ENCODE measurements around the gene MIER1.
A peak's percentile ranks its signal among the peaks of the same experiment; 100 is the strongest.

The MIER1 gene

GRCh38 chr1:67013573-67013972 is 88.8 kb downstream of the MIER1 start:
- DNase-seq: peak; percentile 6
- Histone ChIP-seq H3K79me2 (ENCODE audit: control insufficient read depth, insufficient read depth, low read length) (no peaks in the 10 kb centered on the region), H3K56ac (ENCODE audit: low read length) (no peak overlapping the region), H3K4me1 (ENCODE audit: control insufficient read depth, low read depth, low read length) (no peaks in the 10 kb centered on the region), H2BK15ac (replicated peaks; ENCODE audit: low read depth) (no peak overlapping the region), H3K9ac (ENCODE audit: low read length) (no peak overlapping the region), H3K36me3 (ENCODE audit: control insufficient read depth, insufficient read depth, low read length) (peaks cover under 1% of the 10 kb centered on the region), H3K4ac (ENCODE audit: low read depth, low read length) (no peak overlapping the region), H4K8ac (ENCODE audit: low read depth, low read length) (no peak overlapping the region), H3K27ac (ENCODE audit: low read depth, low read length) (no peak overlapping the region), H3K18ac (ENCODE audit: low read length) (no peak overlapping the region), H2AK5ac (ENCODE audit: low read length) (no peak overlapping the region), H2BK5ac (ENCODE audit: low read length) (no peak overlapping the region), H2BK120ac (ENCODE audit: low read depth, low read length) (no peak overlapping the region), H3K4me2 (ENCODE audit: low read length) (no peak overlapping the region), H4K5ac (ENCODE audit: low read length) (no peak overlapping the region), H3K4me3 (ENCODE audit: low read length) (no peak overlapping the region), H3K23ac (ENCODE audit: low read length) (no peak overlapping the region), H3K79me1 (ENCODE audit: low read length) (no peaks in the 10 kb centered on the region), H3K27me3 (ENCODE audit: insufficient read depth, low read length, poor library complexity) (no peaks in the 10 kb centered on the region)
- no CpG with 5 or more reads among the region's 2 CpGs for WGBS (ENCODE audit: extremely low coverage, insufficient coverage, low lambda C conversion rate)

DNA sequence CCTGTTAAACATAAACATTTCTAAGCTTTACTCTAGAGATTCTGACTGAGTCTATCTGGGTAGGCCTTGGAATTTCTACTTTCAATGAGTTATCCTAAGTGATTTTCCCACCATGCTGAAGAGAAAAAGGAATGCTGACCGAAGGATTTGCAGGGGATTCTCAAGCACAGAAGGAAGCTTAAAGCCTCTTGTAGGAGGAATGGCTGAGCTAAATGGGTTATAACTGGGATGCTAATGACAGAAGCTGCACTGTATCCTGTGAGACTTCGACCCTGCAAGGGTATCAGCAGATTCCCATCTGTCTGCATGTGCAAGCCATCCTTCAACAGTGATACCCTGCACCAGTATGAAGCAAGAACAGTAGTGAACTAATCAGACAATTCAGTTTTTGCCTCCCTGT is 93.8 kb downstream of the MIER1 start:
- Histone ChIP-seq H3K36me3 (ENCODE audit: control insufficient read depth, insufficient read depth, low read length) (peaks cover 1% of the 10 kb centered on the region), H3K23ac (ENCODE audit: low read length) (no peak overlapping the region), H3K27ac (ENCODE audit: low read depth, low read length) (no peak overlapping the region), H3K9ac (ENCODE audit: low read length) (no peak overlapping the region), H3K27me3 (ENCODE audit: insufficient read depth, low read length, poor library complexity) (no peaks in the 10 kb centered on the region), H2BK120ac (ENCODE audit: low read depth, low read length) (no peak overlapping the region), H3K4me1 (ENCODE audit: control insufficient read depth, low read depth, low read length) (peaks cover 6% of the 10 kb centered on the region), H3K4me3 (ENCODE audit: low read length) (no peak overlapping the region), H2BK15ac (replicated peaks; ENCODE audit: low read depth) (no peak overlapping the region), H3K56ac (ENCODE audit: low read length) (no peak overlapping the region), H3K79me2 (ENCODE audit: control insufficient read depth, insufficient read depth, low read length) (no peaks in the 10 kb centered on the region), H3K4ac (ENCODE audit: low read depth, low read length) (no peak overlapping the region), H3K79me1 (ENCODE audit: low read length) (no peaks in the 10 kb centered on the region), H4K5ac (ENCODE audit: low read length) (no peak overlapping the region), H4K8ac (ENCODE audit: low read depth, low read length) (no peak overlapping the region), H3K18ac (ENCODE audit: low read length) (no peak overlapping the region), H3K4me2 (ENCODE audit: low read length) (no peak overlapping the region), H2BK5ac (ENCODE audit: low read length) (no peak overlapping the region), H2AK5ac (ENCODE audit: low read length) (no peak overlapping the region)
- WGBS (ENCODE audit: extremely low coverage, insufficient coverage, low lambda C conversion rate): no CpG with 5 or more reads among the region's 2 CpGs
- peak; percentile 42 for DNase-seq

- Histone ChIP-seq H3K27ac (ENCODE audit: low read depth, low read length) (peak overlapping the region; percentile 70), H2BK15ac (replicated peaks; ENCODE audit: low read depth) (no peak overlapping the region), H3K18ac (ENCODE audit: low read length) (no peak overlapping the region), H3K23ac (ENCODE audit: low read length) (no peak overlapping the region), H2AK5ac (ENCODE audit: low read length) (no peak overlapping the region), H2BK5ac (ENCODE audit: low read length) (no peak overlapping the region), H3K4me2 (ENCODE audit: low read length) (no peak overlapping the region), H3K4me3 (ENCODE audit: low read length) (no peak overlapping the region), H3K56ac (ENCODE audit: low read length) (no peak overlapping the region), H3K79me2 (ENCODE audit: control insufficient read depth, insufficient read depth, low read length) (no peaks in the 10 kb centered on the region), H3K27me3 (ENCODE audit: insufficient read depth, low read length, poor library complexity) (no peaks in the 10 kb centered on the region), H2BK120ac (ENCODE audit: low read depth, low read length) (no peak overlapping the region), H4K5ac (ENCODE audit: low read length) (no peak overlapping the region), H3K4ac (ENCODE audit: low read depth, low read length) (no peak overlapping the region), H3K36me3 (ENCODE audit: control insufficient read depth, insufficient read depth, low read length) (peaks cover 1% of the 10 kb centered on the region), H3K79me1 (ENCODE audit: low read length) (no peaks in the 10 kb centered on the region), H4K8ac (ENCODE audit: low read depth, low read length) (no peak overlapping the region), H3K9ac (ENCODE audit: low read length) (no peak overlapping the region), H3K4me1 (ENCODE audit: control insufficient read depth, low read depth, low read length) (peaks cover 6% of the 10 kb centered on the region)
- DNase-seq: peak; percentile 69
- no CpG with 5 or more reads among the region's 4 CpGs for WGBS (ENCODE audit: extremely low coverage, insufficient coverage, low lambda C conversion rate)
These were observed 94.3 kb downstream of the MIER1 start for GRCh38 chr1:67019121-67019520.

DNA sequence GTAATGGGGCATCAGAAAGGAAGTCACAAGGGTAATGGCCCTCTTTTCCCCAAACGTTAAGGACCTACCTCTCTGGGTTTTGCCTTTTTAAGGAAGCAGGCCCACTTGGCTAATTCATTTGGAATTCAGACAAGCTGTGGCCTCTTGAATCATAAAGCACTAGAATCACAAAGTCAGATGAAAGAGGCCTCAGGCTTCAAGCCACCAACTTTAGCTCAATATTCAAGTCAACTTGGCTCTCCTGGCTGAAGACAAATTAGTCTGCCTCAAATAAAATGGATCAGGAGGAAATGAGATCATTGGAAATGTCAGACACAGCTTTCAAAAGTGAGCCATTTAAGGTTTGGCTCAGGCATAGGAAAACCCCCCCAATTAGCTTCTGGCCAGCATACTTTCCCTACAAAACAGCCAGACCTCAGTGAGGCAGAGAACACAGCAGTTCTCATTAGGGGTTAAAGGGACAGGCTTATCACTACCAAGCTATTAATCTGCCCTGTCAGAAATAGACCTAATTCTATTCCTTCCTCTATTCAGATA is 94.9 kb downstream of the MIER1 start:
- Histone ChIP-seq H2BK15ac (replicated peaks; ENCODE audit: low read depth) (no peak overlapping the region), H4K5ac (ENCODE audit: low read length) (no peak overlapping the region), H3K9ac (ENCODE audit: low read length) (no peak overlapping the region), H3K4me3 (ENCODE audit: low read length) (no peak overlapping the region), H3K79me1 (ENCODE audit: low read length) (no peaks in the 10 kb centered on the region), H3K56ac (ENCODE audit: low read length) (no peak overlapping the region), H2AK5ac (ENCODE audit: low read length) (no peak overlapping the region), H3K4me2 (ENCODE audit: low read length) (no peak overlapping the region), H3K4ac (ENCODE audit: low read depth, low read length) (no peak overlapping the region), H2BK5ac (ENCODE audit: low read length) (no peak overlapping the region), H3K23ac (ENCODE audit: low read length) (no peak overlapping the region), H3K79me2 (ENCODE audit: control insufficient read depth, insufficient read depth, low read length) (no peaks in the 10 kb centered on the region), H2BK120ac (ENCODE audit: low read depth, low read length) (no peak overlapping the region), H3K18ac (ENCODE audit: low read length) (no peak overlapping the region), H4K8ac (ENCODE audit: low read depth, low read length) (no peak overlapping the region), H3K27ac (ENCODE audit: low read depth, low read length) (peak overlapping the region; percentile 70), H3K36me3 (ENCODE audit: control insufficient read depth, insufficient read depth, low read length) (peaks cover 1% of the 10 kb centered on the region), H3K4me1 (ENCODE audit: control insufficient read depth, low read depth, low read length) (peaks cover 6% of the 10 kb centered on the region), H3K27me3 (ENCODE audit: insufficient read depth, low read length, poor library complexity) (no peaks in the 10 kb centered on the region)
- no CpG with 5 or more reads among the region's 1 CpG for WGBS (ENCODE audit: extremely low coverage, insufficient coverage, low lambda C conversion rate)
- peak; percentile 80 for DNase-seq

DNA sequence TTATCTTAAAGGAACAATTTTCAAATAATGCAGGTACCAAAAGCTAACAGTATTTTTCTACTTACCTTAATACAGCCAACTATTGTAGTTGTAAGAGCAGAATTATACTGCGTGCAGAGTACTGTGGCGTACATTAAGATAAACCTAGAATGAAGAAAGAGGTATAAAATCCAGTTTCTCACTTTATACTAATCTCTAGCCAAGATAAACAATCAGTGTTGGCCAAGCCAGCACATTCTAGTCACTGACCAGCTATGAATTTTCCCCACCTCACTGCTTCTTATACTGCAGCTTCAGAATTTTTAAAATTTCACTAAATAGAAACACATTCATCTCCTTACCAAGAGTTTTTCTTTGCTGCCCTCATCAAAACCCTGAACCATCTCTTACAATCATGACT is 95.5 kb downstream of the MIER1 start:
- Histone ChIP-seq H3K23ac (ENCODE audit: low read length) (no peak overlapping the region), H4K8ac (ENCODE audit: low read depth, low read length) (no peak overlapping the region), H3K4me3 (ENCODE audit: low read length) (no peak overlapping the region), H3K4me1 (ENCODE audit: control insufficient read depth, low read depth, low read length) (peaks cover 6% of the 10 kb centered on the region), H2BK5ac (ENCODE audit: low read length) (no peak overlapping the region), H2AK5ac (ENCODE audit: low read length) (no peak overlapping the region), H3K4me2 (ENCODE audit: low read length) (no peak overlapping the region), H3K79me2 (ENCODE audit: control insufficient read depth, insufficient read depth, low read length) (no peaks in the 10 kb centered on the region), H2BK15ac (replicated peaks; ENCODE audit: low read depth) (no peak overlapping the region), H3K27me3 (ENCODE audit: insufficient read depth, low read length, poor library complexity) (no peaks in the 10 kb centered on the region), H3K4ac (ENCODE audit: low read depth, low read length) (no peak overlapping the region), H3K27ac (ENCODE audit: low read depth, low read length) (peak overlapping the region; percentile 70), H2BK120ac (ENCODE audit: low read depth, low read length) (no peak overlapping the region), H4K5ac (ENCODE audit: low read length) (no peak overlapping the region), H3K79me1 (ENCODE audit: low read length) (no peaks in the 10 kb centered on the region), H3K56ac (ENCODE audit: low read length) (no peak overlapping the region), H3K36me3 (ENCODE audit: control insufficient read depth, insufficient read depth, low read length) (peaks cover 1% of the 10 kb centered on the region), H3K9ac (ENCODE audit: low read length) (no peak overlapping the region), H3K18ac (ENCODE audit: low read length) (no peak overlapping the region)
- DNase-seq: no peak
- WGBS (ENCODE audit: extremely low coverage, insufficient coverage, low lambda C conversion rate): no CpG with 5 or more reads among the region's 2 CpGs

DNA sequence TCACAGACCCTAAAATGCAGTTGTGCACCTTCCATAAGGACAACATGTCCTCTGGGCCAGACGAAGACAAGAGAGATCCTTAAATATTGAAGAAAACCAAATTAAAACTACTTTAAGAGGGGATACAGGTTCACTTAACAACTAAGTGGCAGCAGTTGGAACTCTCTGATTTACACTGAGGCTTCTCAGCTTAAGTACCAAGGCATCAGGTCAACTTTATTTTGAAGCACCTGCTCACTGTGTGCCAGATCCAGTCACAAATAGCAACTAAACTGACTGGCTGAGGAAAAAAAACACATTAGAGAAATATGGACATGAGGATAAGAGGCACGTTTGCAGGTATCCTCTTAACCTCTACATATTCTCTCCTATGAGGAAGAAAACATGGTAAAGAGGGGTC is 96.0 kb downstream of the MIER1 start:
- WGBS (ENCODE audit: extremely low coverage, insufficient coverage, low lambda C conversion rate): no CpG with 5 or more reads among the region's 2 CpGs
- Histone ChIP-seq H2AK5ac (ENCODE audit: low read length) (no peak overlapping the region), H3K27ac (ENCODE audit: low read depth, low read length) (peak overlapping the region; percentile 37), H3K18ac (ENCODE audit: low read length) (no peak overlapping the region), H4K8ac (ENCODE audit: low read depth, low read length) (no peak overlapping the region), H3K79me2 (ENCODE audit: control insufficient read depth, insufficient read depth, low read length) (no peaks in the 10 kb centered on the region), H3K23ac (ENCODE audit: low read length) (no peak overlapping the region), H3K4me2 (ENCODE audit: low read length) (no peak overlapping the region), H2BK5ac (ENCODE audit: low read length) (no peak overlapping the region), H3K9ac (ENCODE audit: low read length) (no peak overlapping the region), H3K56ac (ENCODE audit: low read length) (no peak overlapping the region), H3K79me1 (ENCODE audit: low read length) (no peaks in the 10 kb centered on the region), H3K4ac (ENCODE audit: low read depth, low read length) (no peak overlapping the region), H3K27me3 (ENCODE audit: insufficient read depth, low read length, poor library complexity) (no peaks in the 10 kb centered on the region), H2BK120ac (ENCODE audit: low read depth, low read length) (no peak overlapping the region), H3K4me3 (ENCODE audit: low read length) (no peak overlapping the region), H3K36me3 (ENCODE audit: control insufficient read depth, insufficient read depth, low read length) (peaks cover 1% of the 10 kb centered on the region), H3K4me1 (ENCODE audit: control insufficient read depth, low read depth, low read length) (peaks cover 6% of the 10 kb centered on the region), H4K5ac (ENCODE audit: low read length) (no peak overlapping the region), H2BK15ac (replicated peaks; ENCODE audit: low read depth) (no peak overlapping the region)
- no peak for DNase-seq

Data from mesendoderm (in vitro differentiated cells).